Bone marrow (tissue), 2 donors: ENCODE results near the gene SNCB.
"Not testable (repeated sequence)": the region's sequence is repeated elsewhere in the genome, so short reads cannot be mapped to it uniquely, and the experiment has no call there.

ENCODE experiments used
- DNase-seq, 2 donors: peaks; one replicate each; lab custom pipeline; 2025; lab: John Stamatoyannopoulos, UW

Gene SNCB

DNA sequence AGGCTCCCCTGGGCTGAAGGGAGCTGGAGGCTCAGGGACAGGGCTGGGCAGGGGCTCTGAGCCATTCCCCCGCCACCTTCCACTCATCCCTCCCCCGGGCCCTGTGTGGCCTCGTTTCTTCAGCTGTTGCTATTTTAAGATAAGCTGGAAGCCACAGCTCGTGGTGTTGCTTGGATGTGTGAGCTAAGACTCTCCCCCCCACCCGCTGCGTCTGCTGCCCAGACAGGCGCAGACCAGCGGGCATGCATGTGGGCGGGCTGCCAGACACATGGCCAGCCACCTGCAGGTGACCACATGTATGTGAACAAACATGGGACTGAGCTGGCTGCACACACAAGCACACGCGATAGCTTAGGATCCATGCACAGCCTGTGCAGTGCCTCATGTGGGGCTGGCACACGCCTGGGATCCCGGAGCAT is 8.7 kb downstream of the SNCB start:
- DNase-seq, result no peak

- DNase-seq, result no peak
Observed at GRCh38 chr5:176620333-176620981, 9.9 kb downstream of the SNCB start.

GRCh38 chr5:176619569-176620332 is 10.6 kb downstream of the SNCB start:
- no peak for DNase-seq

- DNase-seq, result no peak
Observed at GRCh38 chr5:176619203-176619568, 11.1 kb downstream of the SNCB start.

DNA sequence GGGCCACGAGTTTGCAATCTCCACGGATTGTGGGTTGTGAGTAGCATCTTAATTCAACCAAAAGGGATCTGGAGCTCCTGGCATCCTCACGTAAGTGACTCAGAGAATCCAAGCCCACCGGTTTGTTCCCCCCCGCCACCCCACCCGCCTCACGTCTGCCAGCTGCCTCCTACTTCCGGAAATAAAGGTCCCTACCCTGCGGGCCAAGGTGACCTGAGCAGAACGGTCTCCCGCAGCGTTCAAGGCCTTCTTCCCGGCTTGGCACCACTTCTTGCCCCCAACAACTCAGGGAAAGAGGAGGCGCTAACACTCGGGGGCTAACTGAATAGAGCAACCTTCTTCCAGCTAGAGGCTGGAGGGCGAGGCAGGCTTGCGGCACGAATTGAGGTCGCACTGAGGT is 11.6 kb downstream of the SNCB start:
- no peak for DNase-seq

DNA sequence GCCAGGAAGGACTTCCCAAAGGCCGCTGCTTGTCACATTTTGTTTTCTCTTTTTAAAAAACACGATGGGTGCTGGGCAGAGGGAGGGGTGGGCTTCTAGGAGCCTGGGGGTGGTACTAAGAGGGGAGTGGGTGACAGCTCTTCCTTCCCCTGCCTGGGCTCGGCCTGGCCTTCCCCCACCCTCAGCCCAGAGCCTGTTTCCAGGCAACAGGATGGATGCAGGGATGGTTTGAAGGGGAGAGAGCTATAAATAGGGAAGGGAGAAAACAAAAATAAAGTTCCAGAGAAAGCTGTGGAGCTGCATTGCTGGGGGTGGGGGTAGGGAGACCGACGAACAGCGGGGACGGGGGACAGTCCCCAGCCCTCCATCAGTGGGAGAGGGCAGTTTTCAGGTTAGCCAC is 13.8 kb downstream of the SNCB start:
- DNase-seq, result no peak

DNA sequence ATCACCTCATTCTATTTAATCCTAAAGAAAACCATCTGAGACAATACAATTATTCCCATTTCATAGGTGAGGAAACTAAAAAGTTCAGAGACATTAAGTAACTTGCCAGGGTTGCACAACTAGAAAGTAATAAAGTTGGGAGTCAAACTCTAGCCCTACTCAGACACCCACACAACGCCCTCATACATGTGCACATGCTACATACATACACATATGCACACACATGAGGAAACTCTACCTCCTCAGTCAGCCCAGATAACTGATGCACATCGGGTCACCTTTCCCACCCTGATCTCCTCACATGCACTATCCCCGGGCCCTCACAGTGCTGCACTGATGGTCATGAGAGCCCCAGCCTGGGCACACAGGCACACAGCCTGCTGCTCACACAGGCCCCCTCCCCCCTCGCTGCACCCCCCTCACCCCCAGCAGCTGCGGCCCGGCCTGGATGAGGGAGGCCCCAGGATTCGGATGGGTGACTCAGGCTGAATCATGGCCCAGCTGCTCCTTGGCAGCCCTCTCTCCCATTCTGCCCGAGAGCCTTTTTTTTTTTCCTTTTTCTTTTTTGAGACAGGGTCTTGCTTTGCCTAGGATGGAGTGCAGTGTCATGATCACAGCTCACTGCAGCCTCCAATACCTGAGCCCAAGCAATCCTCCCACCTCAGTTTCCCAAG is 15.4 kb downstream of the SNCB start:
- no peak for DNase-seq

DNA sequence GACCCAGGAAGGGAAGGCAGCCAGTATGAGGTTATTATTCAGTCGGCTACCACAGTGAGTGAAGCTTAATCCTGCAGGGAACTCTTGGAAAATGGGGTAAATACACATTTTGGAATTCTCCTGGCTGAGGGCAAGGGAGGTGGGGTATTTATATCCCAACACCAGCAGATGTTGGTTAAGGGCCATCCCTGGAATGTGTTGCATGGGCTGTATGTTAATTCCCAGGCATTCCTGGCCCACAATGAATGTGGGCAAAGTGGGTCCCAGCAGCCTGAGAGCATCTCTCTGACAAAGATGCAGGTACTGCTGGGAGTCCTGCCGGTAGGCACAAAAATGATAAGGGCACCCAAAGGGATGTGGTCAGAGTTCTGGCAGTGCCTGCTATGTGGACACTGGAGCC is 17.5 kb downstream of the SNCB start:
- DNase-seq, result no peak

DNA sequence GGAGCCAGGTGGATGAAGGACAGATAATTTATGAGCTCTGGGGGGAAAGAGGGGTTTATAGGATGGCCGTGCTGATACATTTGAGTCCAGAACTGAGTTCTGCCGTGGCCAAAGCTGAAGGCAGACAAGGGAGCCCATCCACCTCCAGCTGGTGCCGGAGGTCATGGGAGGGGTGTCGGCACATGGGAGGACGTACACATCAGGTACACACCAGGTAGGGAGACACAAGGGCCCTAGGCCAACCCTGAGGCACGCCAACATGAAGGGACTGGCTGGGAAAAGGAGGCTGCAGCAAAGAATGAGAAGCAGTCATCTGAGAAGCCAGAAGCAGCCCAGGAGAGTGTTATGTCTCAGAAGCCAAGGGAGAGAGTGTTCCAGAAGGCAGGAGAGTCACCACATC is 18.3 kb downstream of the SNCB start:
- DNase-seq, result no peak

GRCh38 chr5:176611435-176611834 is 18.9 kb downstream of the SNCB start:
- DNase-seq, result peak in 1 of 2 donors; percentile 5

GRCh38 chr5:176610435-176610773 is 19.9 kb downstream of the SNCB start:
- no peak for DNase-seq

- DNase-seq, result peak in 1 of 2 donors; percentile 5
Observed at GRCh38 chr5:176609724-176610434, 20.5 kb downstream of the SNCB start, which contains the start of gene GPRIN1. GPRIN1 (minus strand) TSS chr5:176610156; CDS start chr5:176599834, 10,322 bp downstream.

GRCh38 chr5:176608937-176609723 is 21.2 kb downstream of the SNCB start:
- DNase-seq, result no peak

GRCh38 chr5:176608142-176608705 is 22.1 kb downstream of the SNCB start:
- DNase-seq, result no peak

GRCh38 chr5:176606875-176607274 is 23.5 kb downstream of the SNCB start:
- DNase-seq, result no peak

DNA sequence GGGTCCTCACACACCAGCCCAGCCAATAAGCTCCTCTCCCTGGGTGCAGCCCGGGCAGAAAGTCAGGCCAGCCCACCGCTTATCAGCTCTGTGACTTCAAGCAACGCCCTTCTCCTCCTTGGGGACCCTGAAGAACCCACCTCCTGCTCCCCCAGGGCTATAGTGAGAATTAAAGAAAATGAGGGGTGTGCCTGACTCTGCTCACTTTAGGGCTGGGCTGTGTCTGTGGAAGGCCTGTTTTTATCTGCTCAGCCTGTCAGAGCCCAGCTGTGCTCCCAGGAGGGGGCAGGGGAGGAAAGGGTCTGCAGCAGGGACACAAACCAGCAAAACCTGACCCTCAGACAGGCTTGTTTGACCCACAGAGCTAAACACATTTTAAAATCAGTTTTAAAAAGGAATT is 24.3 kb downstream of the SNCB start:
- DNase-seq, result no peak

DNA sequence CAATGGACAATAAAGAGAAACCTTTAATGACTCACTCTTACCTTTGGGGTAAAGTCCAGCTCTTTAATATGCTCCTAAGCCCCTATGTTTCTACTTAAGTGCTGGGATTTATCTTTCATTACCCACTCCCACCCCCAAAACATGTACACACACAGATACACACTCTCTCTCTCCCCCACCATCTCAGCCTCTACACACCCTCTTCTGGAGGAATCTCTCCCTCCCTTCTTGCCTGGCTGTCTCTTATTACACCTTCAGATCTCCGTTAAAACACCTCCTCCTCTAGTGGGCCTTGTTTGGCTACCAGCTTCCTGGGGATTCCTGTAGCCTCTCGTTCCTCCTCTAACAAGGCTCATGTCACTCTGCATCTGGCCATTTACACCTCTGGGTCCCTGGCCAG is 27.2 kb downstream of the SNCB start:
- DNase-seq, result no peak

DNA sequence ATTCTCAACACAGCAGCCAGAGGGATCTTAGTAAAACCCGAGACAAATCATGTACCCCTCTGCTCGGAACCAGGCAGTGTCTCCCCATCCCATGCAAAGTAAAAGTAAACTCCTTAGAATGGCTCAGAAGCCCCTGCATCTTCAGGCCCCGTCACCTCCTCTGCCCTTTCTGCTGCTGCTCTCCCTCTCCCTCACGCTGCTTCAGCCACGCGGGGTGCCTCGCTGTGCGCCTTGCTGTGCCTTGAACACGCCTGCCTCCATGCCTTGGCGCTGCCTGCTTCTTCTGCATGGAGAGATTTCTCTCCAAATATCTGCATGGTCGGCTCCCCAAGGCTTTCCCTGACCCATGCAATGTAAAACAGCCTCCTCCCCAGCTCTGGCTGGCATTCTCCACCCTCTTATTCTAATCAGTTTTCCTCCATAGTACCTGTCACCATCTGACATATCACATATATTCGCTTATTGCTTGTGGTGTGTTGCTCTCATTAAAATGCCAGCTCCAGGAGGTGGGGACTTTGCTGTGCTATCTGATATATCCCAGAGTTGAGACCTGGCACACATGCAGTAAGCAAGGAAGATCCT is 28.3 kb downstream of the SNCB start:
- no peak for DNase-seq

DNA sequence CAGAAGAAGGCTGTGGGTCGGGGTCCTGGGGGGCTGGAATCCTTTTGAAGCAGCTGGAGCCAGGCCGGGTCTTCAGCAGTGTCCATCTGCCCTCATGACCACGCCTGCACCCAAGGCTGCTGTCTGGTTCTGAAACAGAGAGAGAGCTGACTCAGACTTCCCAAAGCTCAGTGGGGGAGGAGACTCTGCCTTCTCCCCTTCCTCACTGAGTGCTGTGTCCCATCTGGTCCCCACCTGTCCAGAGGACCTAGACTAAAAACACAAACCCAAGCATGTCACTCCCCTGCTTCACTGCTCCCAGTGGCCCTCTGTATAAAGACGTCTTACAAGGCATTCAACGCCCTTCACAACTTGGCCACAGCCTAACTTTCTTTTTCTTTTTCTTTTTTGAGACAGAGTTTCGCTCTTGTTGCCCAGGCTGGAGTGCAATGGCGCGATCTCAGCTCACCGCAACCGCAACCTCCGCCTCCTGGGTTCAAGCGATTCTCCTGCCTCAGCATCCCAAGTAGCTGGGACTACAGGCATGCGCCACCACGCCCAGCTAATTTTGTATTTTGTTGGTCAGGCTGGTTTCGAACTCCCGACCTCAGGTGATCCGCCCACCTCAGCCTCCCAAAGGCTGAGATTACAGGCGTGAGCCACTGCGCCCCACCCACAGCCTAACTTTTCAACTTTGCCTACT is 30.4 kb downstream of the SNCB start:
- not testable (repeated sequence) for DNase-seq
